Osteoblast (primary cell): ENCODE data around the gene ZNF219. TPM values are rescaled to one million over a fixed set of nuclear protein-coding genes. Genes with fewer than 3 reads are reported as not detected.

Experiments used
- DNase-seq: peaks from one replicate; pipeline ENCODE4 v3.0.0; 2011; ENCODE audit warnings: low spot score, mixed read lengths; ENCODE audit not compliant: insufficient read length; ENCODE audit errors: missing footprints
- H2AFZ ChIP-seq: 2 replicates; pipeline ENCODE4 v1.6.0; 2011; ENCODE audit warnings: mild to moderate bottlenecking, low read length
- H3K27ac ChIP-seq: 2 replicates; pipeline ENCODE4 v1.5.1; 2011; ENCODE audit warnings: mild to moderate bottlenecking, low read depth, low read length, moderate library complexity
- H3K27me3 ChIP-seq: 2 replicates; pipeline ENCODE4 v1.6.0; 2012; ENCODE audit warnings: mild to moderate bottlenecking, control low read depth, inconsistent platforms, low read length, moderate library complexity; ENCODE audit not compliant: insufficient read depth
- H3K36me3 ChIP-seq: 2 replicates; pipeline ENCODE4 v1.5.1; 2011; ENCODE audit warnings: mild to moderate bottlenecking, low read length, control low read depth, moderate library complexity; ENCODE audit not compliant: insufficient read depth
- H3K4me1 ChIP-seq: 2 replicates; pipeline ENCODE4 v1.5.1; 2011; ENCODE audit warnings: mild to moderate bottlenecking, low read length, control low read depth, moderate library complexity; ENCODE audit not compliant: insufficient read depth
- H3K4me2 ChIP-seq: 2 replicates; pipeline ENCODE4 v1.6.0; 2011; ENCODE audit warnings: mild to moderate bottlenecking, low read length; ENCODE audit not compliant: insufficient read depth
- H3K4me3 ChIP-seq: fragments of 200-600 bp; sonication (generic); 3 replicates; pipeline ENCODE4 v1.5.1; 2012; ENCODE audit warnings: mild to moderate bottlenecking, low read length, inconsistent platforms; ENCODE audit not compliant: insufficient read depth
- H3K79me2 ChIP-seq: 2 replicates; pipeline ENCODE4 v1.6.0; 2012; ENCODE audit warnings: mild to moderate bottlenecking, low read length, control low read depth, inconsistent platforms; ENCODE audit not compliant: insufficient read depth
- H3K9me3 ChIP-seq: 2 replicates; pipeline ENCODE4 v1.5.1; 2011; ENCODE audit warnings: low read depth, low read length, control low read depth
- H4K20me1 ChIP-seq: 2 replicates; pipeline ENCODE4 v1.6.0; 2012; ENCODE audit warnings: mild to moderate bottlenecking, low read length, control low read depth; ENCODE audit not compliant: insufficient read depth
- CTCF ChIP-seq: IDR thresholded peaks from 2 replicates; pipeline ENCODE4 v1.5.1; 2011; ENCODE audit warnings: mild to moderate bottlenecking, low read depth, low read length, moderate library complexity; ENCODE audit errors: extremely low read depth
- total RNA-seq: library from RNA; depleted of rRNA; stranded (reverse); fragments of >200 nt; gene quantifications from 2 replicates; pipeline ENCODE4 v1.2.3, GENCODE V29; 2012

The ZNF219 gene
- total RNA-seq, 1 donor, result 9.4 TPM

GRCh38 chr14:21049271-21049673 is 49.2 kb downstream of the ZNF219 start:
- Histone ChIP-seq H4K20me1 (no peaks in the 10 kb centered on the region), H3K4me2 (peak overlapping the region; percentile 76), H3K9me3 (no peaks in the 10 kb centered on the region), H3K27ac (no peak overlapping the region), H3K4me1 (peaks cover 17% of the 10 kb centered on the region), H3K4me3 (peak overlapping the region; percentile 52), H2AFZ (peak overlapping the region; percentile 67), H3K79me2 (no peaks in the 10 kb centered on the region), H3K27me3 (peaks cover 7% of the 10 kb centered on the region), H3K36me3 (no peaks in the 10 kb centered on the region)
- peak; percentile 36 for DNase-seq
- TF ChIP-seq CTCF, result no peak

- Histone ChIP-seq H4K20me1 (no peaks in the 10 kb centered on the region), H3K4me3 (no peak overlapping the region), H3K4me1 (peaks cover 17% of the 10 kb centered on the region), H3K36me3 (no peaks in the 10 kb centered on the region), H3K27me3 (peaks cover 11% of the 10 kb centered on the region), H3K9me3 (no peaks in the 10 kb centered on the region), H3K27ac (no peak overlapping the region), H3K4me2 (no peak overlapping the region), H3K79me2 (no peaks in the 10 kb centered on the region), H2AFZ (no peak overlapping the region)
- DNase-seq, result no peak
- TF ChIP-seq CTCF, result no peak
Measured at GRCh38 chr14:21048638-21049037, 49.8 kb downstream of the ZNF219 start.

- no peaks in the 10 kb centered on the region for H3K79me2 ChIP-seq
- H4K20me1 ChIP-seq, result no peaks in the 10 kb centered on the region
- no peaks in the 10 kb centered on the region for H3K9me3 ChIP-seq
- no peak for DNase-seq
- H3K27me3 ChIP-seq, result peaks cover 11% of the 10 kb centered on the region
- H3K36me3 ChIP-seq, result no peaks in the 10 kb centered on the region
- no peak overlapping the region for H3K4me3 ChIP-seq
- no peak overlapping the region for H3K27ac ChIP-seq
- H3K4me1 ChIP-seq, result peaks cover 17% of the 10 kb centered on the region
- no peak for TF ChIP-seq CTCF
- H2AFZ ChIP-seq, result peak overlapping the region; percentile 37
- H3K4me2 ChIP-seq, result no peak overlapping the region
Measured at GRCh38 chr14:21047378-21047781, 51.1 kb downstream of the ZNF219 start.

- H2AFZ ChIP-seq, result no peak overlapping the region
Measured at GRCh38 chr14:21043974-21044618, 54.4 kb downstream of the ZNF219 start.

More at GRCh38 chr14:21043974-21044618, 54.4 kb downstream of the ZNF219 start:
- Histone ChIP-seq H3K27me3 (peaks cover 11% of the 10 kb centered on the region), H4K20me1 (no peaks in the 10 kb centered on the region), H3K36me3 (no peaks in the 10 kb centered on the region), H3K27ac (no peak overlapping the region), H3K4me1 (peaks cover 18% of the 10 kb centered on the region), H3K9me3 (no peaks in the 10 kb centered on the region), H3K4me3 (no peak overlapping the region), H3K79me2 (no peaks in the 10 kb centered on the region), H3K4me2 (no peak overlapping the region)
- no peak for DNase-seq
- TF ChIP-seq CTCF, result no peak
